GM23338 (cell line): ENCODE measurements around the gene RUNDC3A.
"Not testable (repeated sequence)": the region's sequence is repeated elsewhere in the genome, so short reads cannot be mapped to it uniquely, and the experiment has no call there.

Source experiments
- CREB1 ChIP-seq: fragments of 250-450 bp; sonication (Bioruptor Pico); IDR thresholded peaks from 2 replicates; pipeline ENCODE4 v1.5.0; 2020; ENCODE audit warnings: low read depth, mild to moderate bottlenecking, moderate library complexity
- CTCF ChIP-seq, 2 experiments: fragments of 200-600 bp in 1 of 2; sonication (generic) in 1 of 2; conservative IDR thresholded peaks; 2 replicates each; pipeline versions ENCODE4 v1.5.1 to v1.6.1; 2016 to 2017; ENCODE audit warnings: antibody characterized with exemption in 2 of 2, low read depth in 2 of 2, mild to moderate bottlenecking in 2 of 2, moderate library complexity in 1 of 2
- ETS1 ChIP-seq: IDR thresholded peaks from 2 replicates; pipeline ENCODE4 v1.6.1; 2016; ENCODE audit warnings: antibody characterized with exemption
- EZH2 ChIP-seq: fragments of 200-600 bp; sonication (generic); IDR thresholded peaks from one replicate; pipeline ENCODE4 v1.8.0; 2017; ENCODE audit warnings: antibody characterized with exemption, mild to moderate bottlenecking, low read depth; ENCODE audit not compliant: unreplicated experiment
- EZH2phosphoT487 ChIP-seq: fragments of 200-600 bp; sonication (generic); IDR thresholded peaks from one replicate; pipeline ENCODE4 v1.8.1; 2018; ENCODE audit warnings: antibody characterized with exemption; ENCODE audit not compliant: unreplicated experiment
- POLR2AphosphoS5 ChIP-seq: IDR thresholded peaks from 2 replicates; pipeline ENCODE4 v1.6.1; 2016; ENCODE audit warnings: antibody characterized with exemption, low read depth
- REST ChIP-seq: IDR thresholded peaks from one replicate; pipeline ENCODE4 v1.6.1; 2018; ENCODE audit warnings: antibody characterized with exemption; ENCODE audit not compliant: unreplicated experiment

- TF ChIP-seq CTCF (conservative IDR thresholded peaks at IDR 0.05; ENCODE audit: low read depth in 2 of 2); EZH2; EZH2phosphoT487; ETS1; REST; CREB1 (CRISPR knock-in tag); POLR2AphosphoS5: not testable (repeated sequence)
These were observed 39.0 kb downstream of the RUNDC3A start for GRCh38 chr17:44347206-44348055.
